ENCODE data around the gene AKAP13.
"Not testable (repeated sequence)": the region's sequence is repeated elsewhere in the genome, so short reads cannot be mapped to it uniquely, and the experiment has no call there.

Gene AKAP13

DNA sequence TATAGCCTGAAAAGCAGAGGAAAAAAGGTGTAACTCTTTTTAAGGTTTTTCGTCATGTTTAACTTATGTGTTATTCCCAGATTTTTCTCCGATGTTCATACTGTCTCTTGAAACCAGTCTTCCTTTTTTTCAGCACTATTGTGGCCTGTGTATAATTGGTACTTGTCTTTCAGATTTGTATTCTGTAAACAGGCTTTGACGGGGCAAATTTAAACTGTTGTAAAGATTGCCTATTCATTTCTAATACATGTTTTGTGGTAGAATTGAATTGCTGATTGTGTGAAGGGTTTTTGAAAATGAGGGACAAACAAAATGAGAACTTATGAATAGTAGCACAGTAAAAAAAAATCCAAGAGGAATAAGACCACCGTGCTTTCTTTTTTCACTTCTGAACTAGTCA lies 33.6 kb downstream of the AKAP13 start:
- FAIRE-seq, result no peak

DNA sequence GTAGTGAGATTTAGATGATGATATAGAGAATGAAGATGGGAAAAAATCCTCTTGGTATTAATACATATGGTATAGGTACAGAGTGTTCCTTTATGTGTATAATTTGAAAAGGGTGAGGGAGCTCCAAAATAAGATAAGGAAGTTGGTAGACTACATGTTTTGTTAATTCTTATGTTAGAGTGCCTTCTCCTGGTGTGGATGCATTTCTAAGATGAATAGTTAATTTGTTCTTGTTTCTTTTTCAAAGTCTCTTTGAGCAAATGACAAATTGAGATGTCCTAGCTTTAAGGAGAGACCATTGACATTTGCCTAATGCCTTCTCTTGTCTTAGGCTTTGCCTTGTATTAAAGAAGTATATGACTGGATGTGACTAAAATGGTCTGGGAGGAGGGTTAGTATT lies 34.1 kb downstream of the AKAP13 start:
- no peak for FAIRE-seq

DNA sequence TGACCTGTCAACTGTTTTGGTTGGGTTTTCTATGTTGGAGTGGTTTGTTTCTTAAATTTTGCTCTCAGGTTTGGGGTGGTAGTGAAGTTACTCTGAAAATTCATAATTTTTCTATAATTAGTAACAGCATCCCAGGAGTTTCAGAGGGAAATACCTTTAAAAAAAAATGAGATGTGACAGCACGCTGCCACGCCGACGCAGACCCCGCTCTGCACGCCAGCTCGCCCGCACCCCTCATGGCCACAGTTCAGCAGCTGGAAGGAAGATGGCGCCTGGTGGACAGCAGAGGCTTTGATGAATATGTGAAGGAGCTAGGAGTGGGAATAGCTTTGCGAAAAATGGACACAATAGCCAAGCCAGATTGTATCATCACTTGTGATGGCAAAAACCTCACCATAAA lies 34.6 kb downstream of the AKAP13 start:
- no peak for FAIRE-seq

DNA sequence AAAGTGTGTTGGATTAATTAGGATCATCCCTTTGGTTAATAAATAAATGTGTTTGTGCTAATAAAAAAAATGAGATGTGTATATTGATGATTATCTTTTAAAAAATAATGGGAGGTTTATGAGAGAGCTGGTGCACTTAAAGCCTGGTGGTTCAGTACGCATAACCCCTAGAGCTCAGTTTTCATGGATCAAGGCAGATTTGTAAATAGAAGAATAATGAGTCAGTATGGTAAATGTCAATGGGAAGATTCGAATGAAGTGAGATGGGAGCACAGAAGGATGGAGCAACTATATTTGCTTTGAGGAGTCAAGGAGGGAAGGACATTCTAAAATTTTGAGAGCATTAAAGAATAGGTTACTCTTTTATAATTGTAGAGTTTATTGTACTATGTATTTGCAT lies 35.4 kb downstream of the AKAP13 start:
- no peak for FAIRE-seq

DNA sequence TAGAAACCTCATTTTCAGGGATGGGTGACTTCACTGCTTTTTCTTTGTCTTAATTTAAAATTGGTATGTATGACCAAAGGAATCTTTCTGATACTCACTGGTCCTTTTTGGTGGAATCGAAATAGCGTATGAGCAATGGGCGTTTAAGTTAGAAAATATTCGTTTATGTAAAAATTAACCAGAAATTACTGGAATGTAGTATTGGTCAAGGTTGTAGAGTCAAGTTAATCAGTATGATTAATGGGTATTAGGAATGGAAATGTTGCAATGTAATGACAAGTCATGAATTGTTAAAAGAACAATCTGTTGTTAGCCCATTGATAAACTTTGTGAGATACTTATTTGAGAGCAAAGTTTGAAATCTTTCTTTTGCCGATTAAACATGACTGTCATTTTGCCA lies 36.9 kb downstream of the AKAP13 start:
- FAIRE-seq, result no peak

DNA sequence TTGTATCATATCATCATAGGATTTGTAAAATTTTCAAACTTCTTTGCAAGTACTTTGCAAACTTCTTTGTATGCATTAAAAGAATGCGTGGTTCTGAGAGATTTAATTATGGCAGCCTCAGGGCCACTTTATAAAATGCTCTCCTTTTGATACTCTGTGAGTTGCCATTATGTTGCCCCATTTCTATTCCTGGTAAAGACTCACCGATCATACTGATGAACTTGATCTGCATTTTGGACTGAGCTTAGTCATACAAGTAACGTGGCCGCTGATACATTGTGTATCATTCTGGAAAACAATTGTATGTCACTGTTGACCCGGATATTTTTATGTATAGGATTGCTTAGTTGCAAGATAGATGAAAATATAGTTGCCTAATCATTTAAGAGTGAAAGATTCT lies 38.8 kb downstream of the AKAP13 start:
- no peak for FAIRE-seq

DNA sequence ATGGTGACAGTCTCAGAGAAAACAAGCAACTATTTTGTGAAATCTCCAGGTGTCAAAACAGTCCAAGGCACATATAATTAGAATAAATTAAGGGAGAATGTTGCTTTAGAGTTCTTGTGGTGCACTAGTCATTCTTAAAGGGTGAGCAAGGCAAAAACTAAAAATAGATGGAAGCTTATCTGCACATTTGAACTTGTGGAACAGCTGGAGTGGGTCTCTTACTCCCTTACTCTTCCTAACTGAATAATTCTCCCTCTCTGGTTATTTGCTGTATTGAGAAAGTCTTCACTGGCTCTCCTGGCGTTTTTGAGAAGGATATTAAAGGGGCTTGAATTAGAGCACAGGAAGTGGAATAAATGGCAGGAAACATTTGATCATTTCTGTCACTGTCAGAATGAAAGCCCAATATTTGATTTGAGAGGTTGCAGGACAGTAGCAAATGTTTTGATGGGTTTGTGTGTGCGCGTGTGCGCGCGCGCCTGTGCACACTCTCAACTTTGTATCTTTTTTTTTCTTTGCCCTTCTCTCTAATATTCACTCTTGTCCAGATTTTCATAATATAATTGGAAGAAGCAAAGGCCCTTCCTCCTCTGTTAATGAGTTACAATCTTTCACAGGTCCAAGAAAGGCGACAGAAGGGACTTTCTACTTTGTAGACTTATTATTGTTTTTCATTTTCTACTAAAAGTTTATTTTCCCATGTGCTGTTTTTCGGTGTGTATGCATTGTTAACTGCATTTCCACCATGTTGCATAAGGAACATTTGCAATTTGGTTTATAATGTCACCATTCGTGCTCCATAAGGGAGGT lies 40.9 kb downstream of the AKAP13 start:
- no peak for FAIRE-seq

DNA sequence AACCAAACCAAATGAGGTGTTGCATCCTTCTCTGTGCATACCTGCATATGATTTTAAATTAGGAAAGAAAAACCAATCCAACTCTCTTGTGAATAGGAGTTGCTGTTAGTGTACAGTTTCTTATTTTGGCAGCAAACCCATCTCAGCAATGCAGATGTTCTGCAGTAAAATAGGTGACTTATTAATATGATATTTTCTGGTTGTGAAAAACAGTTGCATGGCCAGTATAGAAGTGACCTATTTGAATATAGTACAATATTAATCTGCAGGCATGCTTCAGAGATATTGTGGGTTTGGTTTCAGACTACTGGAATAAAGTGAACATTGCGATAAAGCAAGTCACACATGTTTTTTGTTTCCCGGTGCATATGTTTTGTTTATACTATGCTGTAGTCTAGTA lies 42.2 kb downstream of the AKAP13 start:
- no peak for FAIRE-seq

DNA sequence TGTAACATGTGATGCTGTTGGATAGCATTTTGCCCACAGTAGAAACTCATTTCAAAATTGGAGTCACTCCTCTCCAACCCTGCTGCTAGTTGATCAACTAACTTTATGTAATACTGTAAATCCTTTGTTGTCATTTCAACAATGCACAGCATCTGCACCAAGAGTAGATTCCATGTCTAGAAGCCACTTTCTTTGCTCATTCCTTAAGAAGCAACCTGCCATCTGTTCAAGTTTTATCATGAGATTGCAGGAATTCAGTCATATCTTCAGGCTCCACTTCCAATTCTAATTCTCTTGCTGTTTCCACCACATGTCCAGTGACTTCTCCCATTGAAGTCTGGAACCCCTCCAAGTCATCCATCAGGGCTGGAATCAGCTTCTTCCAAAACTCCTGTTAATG lies 42.9 kb downstream of the AKAP13 start:
- FAIRE-seq, result no peak

DNA sequence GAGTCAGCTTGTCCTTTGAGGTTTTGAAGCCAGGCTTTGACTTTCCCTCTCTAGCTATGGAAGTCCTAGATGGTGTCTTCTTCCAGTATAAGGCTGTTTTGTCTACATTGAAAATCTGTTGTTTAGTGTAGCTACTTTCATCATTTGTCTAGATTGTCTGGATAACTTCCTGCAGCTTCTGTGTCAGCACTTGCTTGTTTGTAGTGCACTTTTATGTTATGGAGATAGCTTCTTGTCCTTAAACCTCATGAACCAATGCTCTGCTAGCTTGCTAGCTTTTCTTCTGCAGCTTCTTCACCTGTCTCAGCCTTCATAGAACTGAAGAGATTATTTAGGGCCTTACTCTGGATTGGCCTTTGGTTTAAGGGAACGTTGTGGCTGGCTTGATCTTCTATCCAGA lies 43.8 kb downstream of the AKAP13 start:
- FAIRE-seq, result no peak

DNA sequence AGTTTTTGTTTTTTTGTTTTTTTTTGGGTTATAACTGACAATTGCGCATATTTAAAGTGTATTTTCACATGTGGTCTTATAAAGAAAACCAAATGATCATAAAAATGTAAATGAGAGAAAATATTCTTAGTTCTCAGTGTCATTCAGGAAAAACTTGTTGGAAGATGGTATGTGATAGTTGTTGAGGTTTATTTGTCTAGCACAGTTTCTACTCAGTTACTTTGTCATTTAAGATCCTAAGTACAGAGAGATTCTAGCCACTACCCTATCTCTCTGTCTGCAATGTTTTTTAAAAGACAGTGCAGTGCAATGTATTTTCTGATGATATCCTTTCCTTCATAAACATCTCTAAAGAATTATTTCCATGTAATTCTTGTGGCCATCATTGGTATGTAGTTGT lies 46.1 kb downstream of the AKAP13 start:
- FAIRE-seq, result no peak

DNA sequence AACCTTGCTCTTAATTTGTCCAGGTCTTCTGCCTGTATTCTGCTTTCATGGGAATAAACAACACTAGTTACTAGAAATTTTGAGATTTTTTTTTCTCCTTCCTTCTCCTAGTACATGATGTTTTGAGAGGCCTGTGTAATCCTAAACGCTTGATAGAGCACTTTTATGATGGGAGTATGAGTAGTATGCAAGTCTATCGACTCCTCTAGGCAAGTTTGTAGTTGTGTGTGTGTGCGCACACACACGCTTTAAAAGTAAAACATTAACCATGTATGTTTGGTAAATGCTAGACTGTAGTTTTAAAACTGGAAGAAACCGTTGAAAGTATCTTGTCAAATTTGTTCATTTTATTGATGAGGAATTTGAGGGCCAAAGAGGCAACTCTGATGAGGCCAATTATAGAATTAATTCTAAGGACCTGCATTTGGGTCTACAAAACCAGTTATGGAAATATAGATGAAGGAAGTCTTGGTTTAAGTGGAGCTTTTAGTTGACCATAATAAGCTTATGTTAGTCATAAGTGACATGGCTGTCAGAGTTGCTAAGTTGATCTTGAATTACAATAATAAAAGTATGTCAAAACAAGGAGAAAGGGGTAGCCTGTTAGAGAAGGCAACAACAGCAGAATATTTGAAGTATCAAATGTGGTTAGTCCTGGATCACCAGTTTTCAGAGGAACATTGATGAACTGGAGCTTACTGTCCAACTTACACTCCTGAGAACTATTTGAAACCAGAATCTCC lies 47.1 kb downstream of the AKAP13 start:
- no peak for FAIRE-seq

DNA sequence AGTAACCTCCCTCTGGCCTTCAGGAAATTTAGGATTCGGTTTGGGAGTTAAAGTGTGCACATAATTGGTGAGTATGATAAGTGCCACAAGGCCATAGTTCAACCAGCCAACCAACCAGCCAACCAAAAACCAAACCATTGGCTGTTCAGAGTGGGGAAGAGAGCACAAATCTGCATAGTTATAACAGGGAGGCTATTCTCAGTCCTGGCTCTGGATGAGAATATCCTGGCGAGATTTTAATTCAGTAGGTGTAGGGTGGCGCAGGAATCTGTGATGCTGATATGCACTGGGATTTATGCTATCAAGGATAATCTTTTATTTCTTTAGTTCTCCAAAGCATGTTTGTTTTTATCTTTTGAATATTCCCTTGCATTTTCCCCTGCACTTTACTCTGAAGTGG lies 49.1 kb downstream of the AKAP13 start:
- FAIRE-seq, result no peak

DNA sequence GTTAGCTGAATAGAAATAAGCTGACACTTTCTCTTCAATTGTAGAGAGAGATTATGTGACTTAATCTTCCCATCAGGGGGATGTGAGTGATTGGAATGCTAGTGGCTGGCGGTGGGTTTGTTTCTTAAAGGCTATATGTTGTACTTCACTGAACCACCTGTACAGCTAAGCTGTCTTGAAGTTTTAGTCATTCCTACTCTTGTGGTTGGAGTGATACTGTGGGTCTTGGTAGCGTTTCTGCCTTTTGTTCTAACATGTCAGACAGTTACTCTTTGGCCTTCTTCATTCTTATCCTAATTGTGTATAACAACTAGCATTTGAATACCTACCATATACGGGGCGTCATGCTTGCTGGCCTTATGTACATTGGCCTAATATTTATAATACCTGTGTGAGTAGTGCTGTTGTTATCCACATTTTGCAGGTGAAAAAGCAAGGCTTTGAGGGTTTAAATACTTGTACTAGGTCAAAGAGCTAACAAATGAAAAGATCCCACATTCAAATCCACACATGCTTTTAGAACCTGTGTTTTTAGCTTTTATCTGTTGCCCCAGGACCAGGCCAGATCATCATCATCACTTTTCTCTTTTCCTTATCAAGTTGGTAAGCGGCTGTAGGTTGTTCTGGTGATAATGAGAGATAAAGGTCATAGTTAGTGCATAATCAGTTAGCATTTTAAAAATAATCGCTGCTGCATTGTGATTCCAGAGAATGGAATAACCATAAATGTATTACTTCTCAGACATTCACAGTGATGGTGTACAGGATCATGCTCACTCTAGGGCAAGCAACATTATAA lies 50.2 kb downstream of the AKAP13 start:
- FAIRE-seq, result no peak

DNA sequence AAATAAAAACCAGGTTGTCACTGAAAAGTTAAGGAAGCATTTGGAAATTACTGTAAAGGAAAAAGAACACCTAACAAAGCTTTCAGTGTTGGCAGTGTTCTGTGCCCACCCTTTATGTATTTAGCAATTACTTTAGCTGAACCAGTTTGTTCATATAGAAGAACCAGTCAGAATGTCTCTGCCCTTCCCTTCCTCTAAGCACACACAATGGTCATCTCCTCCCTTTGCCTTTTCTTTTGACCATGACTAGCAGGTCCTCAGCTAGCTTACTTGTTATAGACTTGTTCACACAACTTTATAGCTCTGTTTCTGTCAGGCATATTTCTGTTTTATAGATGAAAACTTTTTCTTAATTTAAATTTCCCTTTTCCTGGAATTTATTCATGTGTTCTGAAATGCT lies 59.6 kb downstream of the AKAP13 start:
- FAIRE-seq, result no peak

DNA sequence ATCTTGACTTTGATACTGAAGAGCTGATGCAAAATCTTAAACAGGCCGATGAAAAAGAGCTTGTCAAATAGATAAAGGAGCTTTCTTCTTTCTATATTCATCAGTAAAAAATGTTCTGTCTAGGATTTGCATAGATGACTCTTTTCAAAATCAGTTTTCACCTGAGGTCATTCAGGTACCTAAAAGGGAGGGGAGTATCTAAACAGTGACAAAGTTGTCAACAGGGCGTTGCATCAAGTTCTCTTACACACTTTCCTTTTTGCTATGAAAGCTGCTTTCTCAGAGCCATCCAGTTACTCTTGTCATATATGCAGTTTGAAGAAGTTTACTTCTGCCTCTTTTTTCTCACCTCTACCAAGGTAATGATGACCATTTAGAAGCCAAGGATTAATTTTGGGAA lies 60.0 kb downstream of the AKAP13 start:
- no peak for FAIRE-seq

DNA sequence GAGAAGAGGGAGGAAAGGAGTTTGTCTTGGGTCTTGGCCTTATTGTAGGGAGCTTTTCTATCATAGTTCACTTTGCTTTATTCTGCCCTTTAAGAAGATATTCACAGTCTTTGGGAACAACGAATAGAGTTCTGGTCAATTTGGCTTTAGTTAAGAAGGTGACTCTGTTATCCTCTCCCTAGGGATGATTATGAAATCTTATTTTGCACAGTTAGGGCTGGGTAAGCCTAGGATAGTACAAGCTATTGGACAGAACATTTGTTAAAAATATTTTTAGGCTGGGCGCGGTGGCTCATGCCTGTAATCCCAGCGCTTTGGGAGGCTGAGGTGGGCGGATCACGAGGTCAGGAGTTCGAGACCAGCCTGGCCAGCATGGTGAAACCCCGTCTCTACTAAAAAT lies 61.5 kb downstream of the AKAP13 start:
- FAIRE-seq, result not testable (repeated sequence)

DNA sequence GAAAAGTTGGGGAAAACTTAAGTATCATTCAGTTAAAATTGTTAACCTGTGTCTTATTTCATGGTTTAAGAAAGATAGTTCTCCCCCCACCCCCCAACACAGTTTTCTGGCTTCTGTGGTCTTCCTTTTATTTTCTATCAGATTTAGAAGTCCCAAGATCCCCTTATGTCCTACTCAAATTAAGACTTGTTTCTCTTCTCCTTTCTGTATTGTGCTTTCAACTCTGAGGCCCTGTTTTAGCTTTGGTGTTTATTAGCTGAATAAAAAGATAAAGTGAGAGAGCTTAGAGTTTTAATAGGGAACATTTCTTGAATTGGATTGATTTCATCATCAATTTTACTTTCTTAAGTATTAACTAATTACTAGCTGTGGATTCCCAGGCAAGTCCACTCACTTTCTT lies 62.6 kb downstream of the AKAP13 start:
- FAIRE-seq, result no peak

DNA sequence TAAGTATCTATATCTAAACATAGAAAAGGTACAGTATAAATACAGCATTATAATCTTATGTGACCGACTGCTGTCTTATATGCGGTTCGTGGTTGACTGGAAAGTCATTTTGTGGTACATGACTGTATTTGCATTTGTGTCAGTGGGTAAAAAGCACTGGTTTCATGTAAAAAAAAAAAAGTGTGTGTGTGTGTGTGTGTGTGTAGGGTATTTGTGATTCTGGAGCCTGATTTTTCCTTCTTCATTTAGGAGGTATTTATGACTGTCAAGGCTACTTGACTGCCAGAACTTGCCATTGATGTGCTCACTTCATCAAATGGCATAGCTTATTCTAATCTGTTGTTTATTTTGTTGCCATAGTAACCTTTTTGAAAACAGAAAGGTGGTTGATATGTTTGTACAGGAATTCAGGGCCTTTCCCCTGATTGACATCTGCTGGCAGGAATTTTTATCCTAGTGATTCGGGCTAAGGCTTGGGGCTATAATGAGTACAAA lies 63.2 kb downstream of the AKAP13 start:
- FAIRE-seq, result peak; percentile 49

DNA sequence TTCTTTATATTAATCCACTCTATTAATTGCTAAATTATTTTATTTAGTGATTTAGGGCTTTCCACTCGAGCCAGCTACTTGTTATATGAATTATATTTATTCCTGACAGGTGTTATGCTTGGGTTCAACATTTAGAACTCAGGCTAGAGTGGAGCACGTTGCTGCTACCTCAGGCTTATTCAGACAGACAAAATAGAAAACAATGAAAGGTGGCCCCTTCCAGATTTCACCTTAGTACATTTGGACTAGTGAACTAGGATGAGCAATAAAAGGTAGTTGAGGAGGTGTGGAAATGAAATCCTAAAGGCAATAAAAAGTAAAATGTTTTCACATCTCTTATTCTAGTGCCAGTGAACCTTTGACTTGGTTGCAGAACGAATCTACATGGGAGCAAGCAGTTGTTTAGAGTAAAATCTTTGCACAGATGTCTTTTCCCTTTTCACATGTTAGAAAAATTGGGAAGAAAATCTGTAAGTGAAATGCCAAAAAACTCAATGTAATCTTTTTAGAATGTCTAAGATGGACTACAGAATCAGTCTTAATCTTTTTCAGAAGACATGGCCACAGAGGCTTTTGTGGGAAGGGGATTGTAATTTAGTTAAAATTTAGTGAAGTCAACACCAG lies 63.8 kb downstream of the AKAP13 start:
- no peak for FAIRE-seq

DNA sequence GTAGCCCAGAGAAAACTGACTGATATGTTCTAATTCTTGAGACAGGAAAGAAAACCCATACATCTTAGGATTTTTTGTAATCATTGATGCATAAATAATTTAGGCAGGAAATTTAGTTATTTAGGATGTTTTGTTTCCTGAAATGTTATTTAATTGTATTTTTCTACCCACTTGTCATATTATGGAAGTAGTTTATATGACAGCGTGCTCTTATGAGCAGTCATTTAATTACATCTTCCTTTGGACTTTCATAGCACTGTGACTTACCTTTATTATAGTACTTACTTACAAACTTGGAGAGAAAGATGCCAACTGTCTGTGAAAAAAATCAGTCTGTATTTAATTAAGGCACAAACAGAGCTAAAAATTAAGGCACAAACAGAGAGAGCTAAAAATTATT lies 65.0 kb downstream of the AKAP13 start:
- FAIRE-seq, result no peak

DNA sequence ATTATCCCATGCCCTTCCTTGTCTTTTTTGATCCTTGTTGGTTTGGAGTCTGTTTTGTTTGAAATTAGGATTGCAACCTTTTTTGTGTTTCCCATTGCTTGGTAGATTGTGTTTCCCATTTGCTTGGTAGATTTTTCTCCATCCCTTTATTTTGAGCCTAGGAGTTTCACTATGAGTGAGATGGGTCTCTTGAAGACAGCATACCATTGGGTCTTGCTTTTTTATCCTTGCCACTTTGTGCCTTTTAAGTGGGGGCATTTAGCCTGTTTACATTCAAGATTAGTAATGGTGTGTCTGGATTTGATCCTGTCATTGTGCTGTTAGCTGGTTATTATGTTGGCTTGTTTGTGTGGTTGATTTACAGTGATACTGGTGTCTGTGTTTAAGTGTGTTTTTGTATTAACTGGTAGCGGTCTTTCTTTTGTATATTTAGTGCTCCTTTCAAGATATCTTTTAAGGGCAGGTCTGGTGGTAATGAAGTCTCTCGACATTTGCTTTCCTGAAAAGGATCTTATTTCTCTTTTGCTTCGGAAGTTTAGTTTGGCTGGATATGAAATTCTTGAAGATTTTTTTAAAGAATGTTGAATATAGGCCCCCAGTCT lies 70.8 kb downstream of the AKAP13 start:
- FAIRE-seq, result no peak

DNA sequence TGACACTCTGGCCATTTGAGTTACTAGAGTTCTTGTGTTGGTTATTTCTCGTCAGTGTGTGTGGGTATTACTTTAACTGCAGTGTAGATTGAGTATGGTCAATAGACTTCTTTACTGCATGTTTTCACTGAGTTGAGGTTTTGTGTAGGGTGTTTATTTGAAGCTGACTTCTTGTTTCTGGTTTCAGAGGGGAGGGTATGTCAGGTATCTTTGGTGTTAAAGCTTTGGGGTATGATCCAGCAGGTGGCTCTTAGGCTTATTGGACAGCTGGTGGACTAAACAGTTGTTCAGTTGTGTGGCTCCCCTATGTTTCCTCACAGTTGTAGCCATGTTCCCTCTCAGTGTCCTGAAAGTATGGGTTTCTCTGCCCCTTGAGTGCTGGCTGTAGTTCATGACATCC lies 72.0 kb downstream of the AKAP13 start:
- no peak for FAIRE-seq

Data from colon (tissue), 2 donors.